KG1 (cell line): ENCODE results near the gene CDC42EP4.

Source experiments
- DNase-seq: peaks from one replicate; lab custom pipeline; 2025; lab: John Stamatoyannopoulos, UW

CDC42EP4 gene

GRCh38 chr17:73311781-73312641, at the start of gene CDC42EP4:
Gene CDC42EP4, minus strand, starts transcription at chr17:73312001. Its CDS starts 25,501 bp downstream, at chr17:73286500.
- DNase-seq = no peak

- DNase-seq = no peak
These were observed 49.4 kb upstream of the CDC42EP4 start for GRCh38 chr17:73360961-73361761.

- DNase-seq = no peak
These were observed 48.2 kb upstream of the CDC42EP4 start for GRCh38 chr17:73359987-73360410.

- no peak for DNase-seq
These were observed 47.6 kb upstream of the CDC42EP4 start for GRCh38 chr17:73359352-73359751.

GRCh38 chr17:73358668-73359067, 46.9 kb upstream of the CDC42EP4 start:
- DNase-seq = no peak

GRCh38 chr17:73357981-73358380, 46.2 kb upstream of the CDC42EP4 start:
- DNase-seq = no peak

- no peak for DNase-seq
These were observed 45.5 kb upstream of the CDC42EP4 start for GRCh38 chr17:73357318-73357717.

- no peak for DNase-seq
These were observed 44.9 kb upstream of the CDC42EP4 start for GRCh38 chr17:73356561-73357170.

- no peak for DNase-seq
These were observed 42.9 kb upstream of the CDC42EP4 start for GRCh38 chr17:73354423-73355284.

- DNase-seq = no peak
These were observed 40.5 kb upstream of the CDC42EP4 start for GRCh38 chr17:73352261-73352660.

GRCh38 chr17:73351764-73352163, 40.0 kb upstream of the CDC42EP4 start:
- no peak for DNase-seq

GRCh38 chr17:73350864-73351263, 39.1 kb upstream of the CDC42EP4 start:
- DNase-seq = no peak

GRCh38 chr17:73349647-73350046, 37.8 kb upstream of the CDC42EP4 start:
- no peak for DNase-seq

- DNase-seq = no peak
These were observed 37.3 kb upstream of the CDC42EP4 start for GRCh38 chr17:73349138-73349537.

GRCh38 chr17:73348829-73349095, 37.0 kb upstream of the CDC42EP4 start:
- no peak for DNase-seq

GRCh38 chr17:73348018-73348828, 36.4 kb upstream of the CDC42EP4 start:
- DNase-seq = no peak

GRCh38 chr17:73347351-73347750, 35.5 kb upstream of the CDC42EP4 start:
- no peak for DNase-seq

GRCh38 chr17:73346501-73347162, 34.8 kb upstream of the CDC42EP4 start:
- no peak for DNase-seq

- DNase-seq = no peak
These were observed 32.1 kb upstream of the CDC42EP4 start for GRCh38 chr17:73343739-73344454.

- DNase-seq = no peak
These were observed 31.4 kb upstream of the CDC42EP4 start for GRCh38 chr17:73343168-73343634.
